Glutamatergic neuron (in vitro differentiated cells): ENCODE data around the gene SH3PXD2A. TPM values are rescaled to one million over a fixed set of nuclear protein-coding genes. Genes with fewer than 3 reads are reported as not detected.
A peak's percentile ranks its signal among the peaks of the same experiment; 100 is the strongest.

Experiments used
- DNase-seq: peaks from one replicate; pipeline ENCODE4 v3.0.0; 2022
- H3K27ac Mint-ChIP-seq: one replicate; pipeline ENCODE4 v1.8.0; 2020; ENCODE audit warnings: mild to moderate bottlenecking, mixed read lengths, inconsistent platforms; ENCODE audit not compliant: unreplicated experiment
- H3K27me3 Mint-ChIP-seq: one replicate; pipeline ENCODE4 v1.8.0; 2020; ENCODE audit warnings: mild to moderate bottlenecking, moderate library complexity, mixed read lengths, inconsistent platforms; ENCODE audit not compliant: unreplicated experiment
- H3K36me3 Mint-ChIP-seq: one replicate; pipeline ENCODE4 v1.8.0; 2020; ENCODE audit warnings: mild to moderate bottlenecking, mixed read lengths, inconsistent platforms; ENCODE audit not compliant: unreplicated experiment
- H3K4me1 Mint-ChIP-seq: one replicate; pipeline ENCODE4 v1.8.0; 2020; ENCODE audit warnings: mild to moderate bottlenecking, low read depth, mixed read lengths, inconsistent platforms; ENCODE audit not compliant: unreplicated experiment
- H3K4me3 Mint-ChIP-seq: one replicate; pipeline ENCODE4 v1.8.0; 2020; ENCODE audit warnings: mild to moderate bottlenecking, mixed read lengths, inconsistent platforms; ENCODE audit not compliant: unreplicated experiment
- H3K9me3 Mint-ChIP-seq: one replicate; pipeline ENCODE4 v1.8.0; 2020; ENCODE audit warnings: mild to moderate bottlenecking, moderate library complexity, mixed read lengths, inconsistent platforms; ENCODE audit not compliant: unreplicated experiment
- total RNA-seq: library from RNA; stranded (reverse); fragmentation: NEBNext Ultra II Directional; extraction: Animal tissue kit (Norgen Biotek cat#: 25700); gene quantifications from one replicate; pipeline ENCODE4 v1.2.1, GENCODE V29; 2021; ENCODE audit not compliant: unreplicated experiment
- TF ChIP-seq, protein P1 (sequence below): fragments of 200-600 bp; sonication (generic); IDR thresholded peaks from one replicate; pipeline ENCODE4 v1.5.0; 2021; ENCODE audit not compliant: partially characterized antibody, unreplicated experiment

Gene SH3PXD2A
- total RNA-seq, 1 donor from 2014 or later: 16.7 TPM

DNA sequence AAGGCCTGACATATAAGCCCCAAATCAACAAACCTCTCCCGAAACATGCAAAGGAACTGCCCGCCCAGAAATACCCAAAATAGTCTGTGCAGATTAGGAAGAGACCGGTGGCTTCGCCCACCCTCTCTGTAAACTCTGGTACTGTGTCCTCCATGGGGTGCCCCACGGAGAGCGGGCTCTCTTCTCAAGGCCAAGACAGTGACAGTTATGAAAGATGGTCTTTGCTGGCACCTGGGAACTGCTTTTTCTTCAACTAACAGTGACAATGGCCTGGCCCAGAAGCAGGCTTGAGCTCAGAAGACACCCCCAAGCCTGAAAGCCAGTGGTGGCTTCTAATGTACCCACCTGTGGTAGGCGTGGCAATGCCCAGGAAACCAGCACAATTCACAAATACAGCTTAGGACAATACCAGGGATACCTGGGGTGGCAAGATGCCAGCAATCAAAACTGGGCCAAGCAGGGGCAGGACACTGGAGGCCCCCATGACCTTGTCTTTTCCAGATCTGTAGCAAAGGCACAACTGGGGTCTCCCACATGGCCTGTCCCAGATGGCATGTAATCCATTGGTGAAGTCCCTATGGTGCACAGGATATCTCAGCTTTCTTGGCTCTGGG is 254.3 kb downstream of the SH3PXD2A start:
- Mint-ChIP-seq H3K4me3 (no peak overlapping the region), H3K9me3 (peaks cover 2% of the 10 kb centered on the region), H3K27ac (no peak overlapping the region), H3K27me3 (peaks cover 2% of the 10 kb centered on the region), H3K36me3 (peaks cover 9% of the 10 kb centered on the region), H3K4me1 (peaks cover 7% of the 10 kb centered on the region)
- no peak for DNase-seq
- TF ChIP-seq, protein P1, sequence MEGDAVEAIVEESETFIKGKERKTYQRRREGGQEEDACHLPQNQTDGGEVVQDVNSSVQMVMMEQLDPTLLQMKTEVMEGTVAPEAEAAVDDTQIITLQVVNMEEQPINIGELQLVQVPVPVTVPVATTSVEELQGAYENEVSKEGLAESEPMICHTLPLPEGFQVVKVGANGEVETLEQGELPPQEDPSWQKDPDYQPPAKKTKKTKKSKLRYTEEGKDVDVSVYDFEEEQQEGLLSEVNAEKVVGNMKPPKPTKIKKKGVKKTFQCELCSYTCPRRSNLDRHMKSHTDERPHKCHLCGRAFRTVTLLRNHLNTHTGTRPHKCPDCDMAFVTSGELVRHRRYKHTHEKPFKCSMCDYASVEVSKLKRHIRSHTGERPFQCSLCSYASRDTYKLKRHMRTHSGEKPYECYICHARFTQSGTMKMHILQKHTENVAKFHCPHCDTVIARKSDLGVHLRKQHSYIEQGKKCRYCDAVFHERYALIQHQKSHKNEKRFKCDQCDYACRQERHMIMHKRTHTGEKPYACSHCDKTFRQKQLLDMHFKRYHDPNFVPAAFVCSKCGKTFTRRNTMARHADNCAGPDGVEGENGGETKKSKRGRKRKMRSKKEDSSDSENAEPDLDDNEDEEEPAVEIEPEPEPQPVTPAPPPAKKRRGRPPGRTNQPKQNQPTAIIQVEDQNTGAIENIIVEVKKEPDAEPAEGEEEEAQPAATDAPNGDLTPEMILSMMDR: no peak

DNA sequence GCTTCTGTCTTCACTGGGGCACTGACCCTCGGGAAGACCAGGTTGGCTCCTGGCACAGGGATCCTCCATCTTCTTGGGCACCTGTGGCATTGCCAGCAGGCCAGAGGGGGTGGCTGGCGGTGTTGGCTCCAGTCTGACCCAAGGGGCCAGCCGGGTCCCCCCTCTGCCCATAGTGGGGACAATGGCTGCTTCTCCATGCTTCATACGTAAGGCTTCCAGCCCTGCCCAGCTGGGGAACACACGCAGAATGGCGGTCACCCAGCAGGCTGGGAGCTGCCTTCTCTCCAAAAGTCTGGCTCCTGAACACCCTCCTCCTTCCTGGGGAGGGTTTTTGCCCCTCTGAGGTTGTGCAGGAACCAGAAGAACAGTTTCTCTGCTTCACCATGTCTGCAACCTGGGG is 255.1 kb downstream of the SH3PXD2A start:
- peaks cover 2% of the 10 kb centered on the region for H3K9me3 Mint-ChIP-seq
- TF ChIP-seq, protein P1: no peak
- peaks cover 7% of the 10 kb centered on the region for H3K4me1 Mint-ChIP-seq

DNA sequence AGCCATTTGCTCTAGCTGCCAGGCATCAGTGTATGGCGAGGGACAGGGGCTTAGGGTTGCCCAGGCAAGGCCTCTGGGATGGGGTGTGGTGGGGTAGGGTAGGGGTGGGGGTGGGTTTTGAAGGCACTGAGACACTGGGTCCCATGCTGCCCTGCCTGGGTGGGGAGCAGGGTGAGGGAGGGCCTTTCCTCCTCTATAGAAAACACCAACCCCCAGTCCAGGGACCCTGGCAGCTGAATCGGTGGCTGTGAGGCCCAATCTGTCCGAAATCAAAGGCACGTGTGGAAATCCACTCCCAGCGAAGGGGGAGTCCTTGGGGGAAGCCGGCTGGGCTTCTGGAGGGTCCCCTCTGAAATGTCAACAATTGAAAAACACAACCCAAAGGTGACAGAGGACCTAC is 255.5 kb downstream of the SH3PXD2A start:
- H3K27ac Mint-ChIP-seq: no peak overlapping the region
- peaks cover 7% of the 10 kb centered on the region for H3K4me1 Mint-ChIP-seq
- H3K27me3 Mint-ChIP-seq: no peaks in the 10 kb centered on the region
- peaks cover 2% of the 10 kb centered on the region for H3K9me3 Mint-ChIP-seq
- no peak overlapping the region for H3K4me3 Mint-ChIP-seq
- H3K36me3 Mint-ChIP-seq: peaks cover 3% of the 10 kb centered on the region
- TF ChIP-seq, protein P1: no peak
- DNase-seq: no peak

More for the DNA sequence above, 255.1 kb downstream of the SH3PXD2A start:
- no peak for DNase-seq
- Mint-ChIP-seq H3K4me3 (no peak overlapping the region), H3K36me3 (peaks cover 3% of the 10 kb centered on the region), H3K27me3 (no peaks in the 10 kb centered on the region), H3K27ac (no peak overlapping the region)

DNA sequence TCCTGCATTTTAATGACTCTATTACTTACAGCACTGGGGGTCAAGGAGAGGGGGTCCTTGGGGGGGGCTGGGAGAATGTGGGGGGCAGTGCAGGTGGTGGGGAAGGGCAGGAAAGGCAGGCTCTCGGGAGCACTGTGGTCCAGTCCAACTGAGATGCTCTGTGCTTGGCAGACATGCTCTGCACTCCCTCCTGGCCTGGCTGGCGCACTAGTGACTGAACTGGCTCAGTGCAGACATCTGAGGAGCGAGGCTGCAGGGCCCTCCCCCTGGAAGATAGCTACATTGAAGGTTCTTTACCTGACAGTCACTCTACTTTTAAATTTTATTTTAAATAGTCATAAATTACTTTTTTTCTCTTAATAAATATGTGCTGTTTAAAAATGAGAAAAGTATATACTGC is 256.2 kb downstream of the SH3PXD2A start:
- no peak for DNase-seq
- no peak overlapping the region for H3K27ac Mint-ChIP-seq
- peaks cover 7% of the 10 kb centered on the region for H3K4me1 Mint-ChIP-seq
- TF ChIP-seq, protein P1: no peak
- peaks cover 3% of the 10 kb centered on the region for H3K36me3 Mint-ChIP-seq
- H3K4me3 Mint-ChIP-seq: no peak overlapping the region
- peaks cover 2% of the 10 kb centered on the region for H3K9me3 Mint-ChIP-seq
- H3K27me3 Mint-ChIP-seq: no peaks in the 10 kb centered on the region

DNA sequence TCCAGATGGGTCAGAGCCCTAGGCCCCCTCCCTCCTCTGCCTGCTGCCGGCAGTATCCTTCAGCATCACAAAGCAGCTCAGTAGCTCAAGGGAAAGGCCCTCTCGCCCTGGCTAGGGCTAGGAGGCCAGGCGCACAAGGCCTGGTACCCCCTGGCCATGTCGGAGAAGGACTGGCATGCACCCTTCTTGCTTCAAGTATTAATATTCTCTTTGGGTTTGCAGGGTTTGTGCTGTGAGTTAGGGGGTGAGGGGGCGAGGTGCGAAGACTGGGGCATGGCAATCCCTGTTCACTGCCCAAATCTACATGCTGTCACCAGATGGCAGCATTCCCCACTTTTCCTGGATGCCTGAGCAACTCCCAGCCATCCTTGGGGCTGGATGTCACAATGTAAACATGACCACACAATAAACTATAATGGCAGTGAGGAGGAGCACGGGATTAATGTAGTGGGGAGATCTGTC is 256.7 kb downstream of the SH3PXD2A start:
- Mint-ChIP-seq H3K4me1 (peaks cover 7% of the 10 kb centered on the region), H3K27me3 (no peaks in the 10 kb centered on the region), H3K27ac (no peak overlapping the region), H3K4me3 (no peak overlapping the region), H3K36me3 (peaks cover 3% of the 10 kb centered on the region), H3K9me3 (peaks cover 2% of the 10 kb centered on the region)
- TF ChIP-seq, protein P1: peak; percentile 60
- DNase-seq: peak; percentile 78
